Spleen (tissue), 7 donors: Measurements from ENCODE around the gene NLGN3.

Experiments used
- POLR2A ChIP-seq, 3 donors: fragments of 450-650 bp; IDR thresholded peaks; one replicate each; pipeline ENCODE4 v1.5.1; 2017; ENCODE audit warnings: antibody characterized with exemption in 3 of 3, mild to moderate bottlenecking in 1 of 3
- POLR2AphosphoS5 ChIP-seq, 3 donors: sonication (generic); formaldehyde crosslinking; IDR thresholded peaks; one replicate each; pipeline ENCODE4 v1.5.1; 2017; ENCODE audit warnings: antibody characterized with exemption in 3 of 3
- TF ChIP-seq, protein P1 (sequence below), 11 experiments: fragments of 200-600 bp in 7 of 11; fragments of 450-650 bp in 4 of 11; sonication (generic) in 4 of 11; IDR thresholded peaks in 8 of 11; conservative IDR thresholded peaks in 3 of 11; 1 replicate in 7 of 11; 2 replicates in 4 of 11; pipeline versions ENCODE4 v1.4.0 to v1.8.0; 2016 to 2021; ENCODE audit warnings: antibody characterized with exemption in 11 of 11, inconsistent platforms in 4 of 11, mild to moderate bottlenecking in 1 of 11
- donor health status: DM: no; HTN: no; CAD: no; lungs with moderate emphysema.
- donor health status: DM: no; HTN: no; CAD: no.
- donor health status: DM: no; HTN: no; CAD: no.

DNA sequence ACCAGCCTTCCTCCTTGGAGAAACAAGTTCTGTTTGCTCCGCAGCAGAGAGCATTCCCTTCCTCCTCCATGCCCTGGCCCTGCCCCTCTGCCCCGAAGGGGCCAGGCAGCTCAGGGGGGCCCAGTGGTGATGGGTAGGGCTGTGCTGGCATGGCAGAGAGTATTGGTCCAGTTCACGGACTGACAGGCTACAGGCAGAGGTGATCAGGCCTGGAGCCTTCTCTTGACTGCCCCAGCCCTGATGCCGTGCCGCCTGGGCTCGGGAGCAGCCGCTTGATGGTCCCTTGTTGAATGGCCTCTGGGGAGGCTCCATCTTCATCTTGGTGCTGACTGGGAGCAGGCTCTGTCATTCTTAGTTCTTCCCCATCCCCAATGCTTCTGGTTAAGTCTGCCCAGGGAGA lies 9.6 kb downstream of the NLGN3 start:
- TF ChIP-seq, protein P1, sequence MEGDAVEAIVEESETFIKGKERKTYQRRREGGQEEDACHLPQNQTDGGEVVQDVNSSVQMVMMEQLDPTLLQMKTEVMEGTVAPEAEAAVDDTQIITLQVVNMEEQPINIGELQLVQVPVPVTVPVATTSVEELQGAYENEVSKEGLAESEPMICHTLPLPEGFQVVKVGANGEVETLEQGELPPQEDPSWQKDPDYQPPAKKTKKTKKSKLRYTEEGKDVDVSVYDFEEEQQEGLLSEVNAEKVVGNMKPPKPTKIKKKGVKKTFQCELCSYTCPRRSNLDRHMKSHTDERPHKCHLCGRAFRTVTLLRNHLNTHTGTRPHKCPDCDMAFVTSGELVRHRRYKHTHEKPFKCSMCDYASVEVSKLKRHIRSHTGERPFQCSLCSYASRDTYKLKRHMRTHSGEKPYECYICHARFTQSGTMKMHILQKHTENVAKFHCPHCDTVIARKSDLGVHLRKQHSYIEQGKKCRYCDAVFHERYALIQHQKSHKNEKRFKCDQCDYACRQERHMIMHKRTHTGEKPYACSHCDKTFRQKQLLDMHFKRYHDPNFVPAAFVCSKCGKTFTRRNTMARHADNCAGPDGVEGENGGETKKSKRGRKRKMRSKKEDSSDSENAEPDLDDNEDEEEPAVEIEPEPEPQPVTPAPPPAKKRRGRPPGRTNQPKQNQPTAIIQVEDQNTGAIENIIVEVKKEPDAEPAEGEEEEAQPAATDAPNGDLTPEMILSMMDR (IDR thresholded peaks at IDR 0.05 in 8 of 11, conservative IDR thresholded peaks at IDR 0.05 in 3 of 11) = no peak
- TF ChIP-seq POLR2AphosphoS5 (IDR thresholded peaks at IDR 0.05) = no peak
- TF ChIP-seq POLR2A (IDR thresholded peaks at IDR 0.05) = no peak
